ENCODE measurements around the gene C7orf33.

DNA sequence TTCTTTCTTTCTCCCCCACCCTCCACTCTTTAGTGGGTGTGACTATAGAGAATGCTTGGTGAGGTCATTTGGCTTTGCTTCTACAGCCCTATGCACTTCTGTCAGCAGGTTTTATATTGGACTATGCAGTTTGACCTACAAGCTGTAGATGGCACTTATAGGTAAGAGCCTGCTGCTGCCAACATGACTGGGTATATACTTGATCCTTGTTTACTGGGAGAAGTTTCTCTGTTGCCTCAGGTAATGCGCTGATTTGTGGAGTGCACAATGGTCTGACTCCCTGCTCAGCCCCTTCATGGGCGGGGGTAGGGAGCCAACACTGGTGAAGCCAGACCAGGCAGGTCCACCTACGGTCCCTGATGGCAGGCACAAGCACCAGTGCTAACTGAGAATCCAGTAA, 33.7 kb upstream of the C7orf33 start:
- TF ChIP-seq, protein P1, sequence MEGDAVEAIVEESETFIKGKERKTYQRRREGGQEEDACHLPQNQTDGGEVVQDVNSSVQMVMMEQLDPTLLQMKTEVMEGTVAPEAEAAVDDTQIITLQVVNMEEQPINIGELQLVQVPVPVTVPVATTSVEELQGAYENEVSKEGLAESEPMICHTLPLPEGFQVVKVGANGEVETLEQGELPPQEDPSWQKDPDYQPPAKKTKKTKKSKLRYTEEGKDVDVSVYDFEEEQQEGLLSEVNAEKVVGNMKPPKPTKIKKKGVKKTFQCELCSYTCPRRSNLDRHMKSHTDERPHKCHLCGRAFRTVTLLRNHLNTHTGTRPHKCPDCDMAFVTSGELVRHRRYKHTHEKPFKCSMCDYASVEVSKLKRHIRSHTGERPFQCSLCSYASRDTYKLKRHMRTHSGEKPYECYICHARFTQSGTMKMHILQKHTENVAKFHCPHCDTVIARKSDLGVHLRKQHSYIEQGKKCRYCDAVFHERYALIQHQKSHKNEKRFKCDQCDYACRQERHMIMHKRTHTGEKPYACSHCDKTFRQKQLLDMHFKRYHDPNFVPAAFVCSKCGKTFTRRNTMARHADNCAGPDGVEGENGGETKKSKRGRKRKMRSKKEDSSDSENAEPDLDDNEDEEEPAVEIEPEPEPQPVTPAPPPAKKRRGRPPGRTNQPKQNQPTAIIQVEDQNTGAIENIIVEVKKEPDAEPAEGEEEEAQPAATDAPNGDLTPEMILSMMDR (IDR thresholded peaks at IDR 0.05): no peak
- no peak for TF ChIP-seq POLR2A (IDR thresholded peaks at IDR 0.05)
